GM20000 (cell line): ENCODE measurements around the gene MSRB2.

Experiments used
- DNase-seq: peaks from one replicate; pipeline ENCODE4 v3.0.0; 2012; ENCODE audit warnings: low spot score
- CTCF ChIP-seq: IDR thresholded peaks from 2 replicates; pipeline ENCODE4 v1.5.1; 2012; ENCODE audit warnings: mild to moderate bottlenecking, control low read depth; ENCODE audit errors: extremely low read depth, missing control alignments

MSRB2 gene

DNA sequence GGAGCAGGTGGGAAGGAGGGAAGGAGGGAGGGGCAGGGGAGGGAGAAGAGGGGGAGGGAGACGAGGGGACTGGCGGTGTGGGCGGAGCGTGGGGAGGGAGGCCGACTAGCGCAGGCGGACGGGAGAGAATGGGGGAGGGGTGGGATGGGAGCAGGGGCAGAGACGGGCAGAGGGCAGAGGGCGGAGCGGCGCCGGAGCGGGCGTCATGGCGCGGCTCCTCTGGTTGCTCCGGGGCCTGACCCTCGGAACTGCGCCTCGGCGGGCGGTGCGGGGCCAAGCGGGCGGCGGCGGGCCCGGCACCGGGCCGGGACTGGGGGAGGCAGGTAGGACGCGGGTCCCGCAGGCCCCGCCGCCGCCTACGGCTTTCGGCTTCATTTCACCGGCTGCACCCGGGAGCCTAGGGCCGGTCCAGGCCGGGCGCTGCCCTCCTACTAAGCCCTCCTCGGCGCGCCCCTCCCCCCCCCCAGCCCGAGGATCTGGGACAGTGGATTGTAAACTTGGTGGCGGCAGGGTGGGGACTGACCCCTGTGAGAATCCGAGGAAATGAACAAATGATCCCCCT is at the start of gene MSRB2:
TSS of gene MSRB2 (plus strand) at position 176 of the 562 bp plus-strand sequence. CDS start at position 206, 30 bp downstream.
- DNase-seq: peak; percentile 94
- TF ChIP-seq CTCF: no peak

DNA sequence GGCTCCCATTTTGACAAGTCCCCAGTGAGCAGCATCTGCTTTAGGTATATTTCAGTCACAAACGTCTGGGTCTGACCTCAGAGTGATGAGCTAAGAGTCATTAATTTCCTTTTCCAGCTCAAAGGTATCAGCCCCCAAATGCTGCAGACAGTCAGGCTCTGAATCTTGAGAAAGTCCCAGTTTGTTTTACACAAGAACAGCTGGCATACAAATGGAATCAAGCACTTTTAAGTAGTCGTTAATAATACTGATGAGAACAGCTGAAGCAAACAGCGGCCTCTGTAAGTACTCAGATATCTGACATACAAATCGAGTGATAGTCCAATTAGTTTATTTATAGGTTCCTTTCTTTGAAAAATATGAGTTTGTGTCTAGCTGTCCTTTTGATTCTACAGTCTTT is 49.4 kb upstream of the MSRB2 start:
- TF ChIP-seq CTCF: no peak
- no peak for DNase-seq

- no peak for DNase-seq
- TF ChIP-seq CTCF: no peak
These were observed 48.0 kb upstream of the MSRB2 start for GRCh38 chr10:23047201-23048050.

DNA sequence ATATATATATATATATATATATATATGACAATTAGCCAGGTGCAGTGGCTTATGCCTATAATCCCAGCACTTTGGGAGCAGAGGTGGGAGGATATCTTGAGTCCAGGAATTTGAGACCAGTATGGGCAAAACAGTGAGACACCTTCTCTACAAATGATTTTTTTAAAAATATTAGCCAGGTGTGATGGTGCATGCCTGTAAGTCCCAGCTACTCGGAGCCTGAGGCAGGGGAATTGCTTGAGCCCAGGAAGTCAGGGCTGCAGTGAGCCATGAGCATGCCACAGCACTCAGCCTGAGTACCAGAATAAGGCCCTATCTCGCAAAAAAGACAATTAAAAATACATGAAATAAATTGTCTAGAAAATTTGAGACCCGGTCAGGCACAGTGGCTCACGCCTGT is 47.2 kb upstream of the MSRB2 start:
- no peak for DNase-seq
- no peak for TF ChIP-seq CTCF

- no peak for TF ChIP-seq CTCF
- no peak for DNase-seq
These were observed 44.1 kb upstream of the MSRB2 start for GRCh38 chr10:23051278-23051677.

- TF ChIP-seq CTCF: no peak
- no peak for DNase-seq
These were observed 43.5 kb upstream of the MSRB2 start for GRCh38 chr10:23051855-23052331.

GRCh38 chr10:23053036-23053435 is 42.3 kb upstream of the MSRB2 start:
- DNase-seq: no peak
- no peak for TF ChIP-seq CTCF
